ENCODE results near the gene ZBTB44. TPM values are rescaled to one million over a fixed set of nuclear protein-coding genes. Genes with fewer than 3 reads are reported as not detected.

ZBTB44 gene
- total RNA-seq, 4 donors from 2014 or later: 23.1 to 76.7 (median 33.0) TPM

- Histone ChIP-seq H3K4me3 (no peak overlapping the region), H3K36me3 (no peaks in the 10 kb centered on the region), H3K27me3 (no peaks in the 10 kb centered on the region), H3K4me1 (no peaks in the 10 kb centered on the region), H3K27ac (no peak overlapping the region), H3K9me3 (no peaks in the 10 kb centered on the region)
- intact Hi-C loops (cut with DNase I): no loop called here
- 95 to 100% methylated on average over 1 of the region's 1 CpG for WGBS, 2 donors
- no peak for TF ChIP-seq POLR2A (IDR thresholded peaks at IDR 0.05)
- TF ChIP-seq, protein P1, sequence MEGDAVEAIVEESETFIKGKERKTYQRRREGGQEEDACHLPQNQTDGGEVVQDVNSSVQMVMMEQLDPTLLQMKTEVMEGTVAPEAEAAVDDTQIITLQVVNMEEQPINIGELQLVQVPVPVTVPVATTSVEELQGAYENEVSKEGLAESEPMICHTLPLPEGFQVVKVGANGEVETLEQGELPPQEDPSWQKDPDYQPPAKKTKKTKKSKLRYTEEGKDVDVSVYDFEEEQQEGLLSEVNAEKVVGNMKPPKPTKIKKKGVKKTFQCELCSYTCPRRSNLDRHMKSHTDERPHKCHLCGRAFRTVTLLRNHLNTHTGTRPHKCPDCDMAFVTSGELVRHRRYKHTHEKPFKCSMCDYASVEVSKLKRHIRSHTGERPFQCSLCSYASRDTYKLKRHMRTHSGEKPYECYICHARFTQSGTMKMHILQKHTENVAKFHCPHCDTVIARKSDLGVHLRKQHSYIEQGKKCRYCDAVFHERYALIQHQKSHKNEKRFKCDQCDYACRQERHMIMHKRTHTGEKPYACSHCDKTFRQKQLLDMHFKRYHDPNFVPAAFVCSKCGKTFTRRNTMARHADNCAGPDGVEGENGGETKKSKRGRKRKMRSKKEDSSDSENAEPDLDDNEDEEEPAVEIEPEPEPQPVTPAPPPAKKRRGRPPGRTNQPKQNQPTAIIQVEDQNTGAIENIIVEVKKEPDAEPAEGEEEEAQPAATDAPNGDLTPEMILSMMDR (IDR thresholded peaks at IDR 0.05): no peak
- no peak for DNase-seq
Measured at GRCh38 chr11:130278745-130279144, 36.0 kb downstream of the ZBTB44 start.

DNA sequence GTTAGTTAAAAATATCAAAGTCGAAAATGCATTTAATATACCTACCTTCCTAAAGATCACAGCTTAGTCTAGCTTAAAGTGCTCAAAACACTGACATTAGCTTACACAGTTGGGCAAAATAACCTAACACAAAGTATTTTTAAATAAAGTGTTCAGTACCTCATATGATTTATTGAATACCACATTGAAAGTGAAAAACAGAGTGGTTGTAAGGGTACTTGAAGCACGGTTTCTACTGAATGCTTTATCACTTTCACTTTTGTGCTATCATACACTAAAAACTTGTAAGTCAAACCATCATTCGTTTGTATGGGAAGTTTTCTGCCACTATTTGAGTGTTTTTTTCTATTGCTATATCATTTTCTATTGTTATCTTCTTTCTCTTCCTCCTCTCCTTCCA lies 36.6 kb downstream of the ZBTB44 start:
- H3K27ac ChIP-seq: no peak overlapping the region
- no peak overlapping the region for H3K4me3 ChIP-seq
- no peaks in the 10 kb centered on the region for H3K27me3 ChIP-seq
- no peaks in the 10 kb centered on the region for H3K36me3 ChIP-seq
- DNase-seq: no peak
- H3K9me3 ChIP-seq: no peaks in the 10 kb centered on the region
- intact Hi-C loops (cut with DNase I): no loop called here
- H3K4me1 ChIP-seq: no peaks in the 10 kb centered on the region
- 85 to 90% methylated on average over 3 of the region's 3 CpGs for WGBS, 2 donors
- TF ChIP-seq, protein P1 (IDR thresholded peaks at IDR 0.05): no peak

GRCh38 chr11:130272336-130272735 lies 42.4 kb downstream of the ZBTB44 start:
- H3K9me3 ChIP-seq: no peaks in the 10 kb centered on the region

GRCh38 chr11:130269326-130269943 lies 45.3 kb downstream of the ZBTB44 start:
- WGBS, 2 donors: 35 to 49% methylated on average over 1 of the region's 1 CpG
- Histone ChIP-seq H3K36me3 (peaks cover 0 to 41% (median 4%) of the 10 kb centered on the region in 3 donors), H3K4me1 (no peaks in the 10 kb centered on the region), H3K9me3 (no peaks in the 10 kb centered on the region), H3K4me3 (no peak overlapping the region), H3K27me3 (no peaks in the 10 kb centered on the region), H3K27ac (no peak overlapping the region)
- no peak for DNase-seq
- intact Hi-C loops (cut with DNase I): no loop called here
- TF ChIP-seq, protein P1 (IDR thresholded peaks at IDR 0.05): no peak
- no peak for TF ChIP-seq POLR2A (IDR thresholded peaks at IDR 0.05)

More at GRCh38 chr11:130272336-130272735, 42.4 kb downstream of the ZBTB44 start:
- H3K27me3 ChIP-seq: no peaks in the 10 kb centered on the region
- H3K36me3 ChIP-seq: peaks cover 0 to 17% (median 4%) of the 10 kb centered on the region in 3 donors
- H3K4me1 ChIP-seq: no peaks in the 10 kb centered on the region
- H3K27ac ChIP-seq: no peak overlapping the region
- no peak overlapping the region for H3K4me3 ChIP-seq
- WGBS, 2 donors: 75 to 92% methylated on average over 2 of the region's 2 CpGs
- intact Hi-C loops (cut with DNase I): no loop called here
- no peak for TF ChIP-seq POLR2A (IDR thresholded peaks at IDR 0.05)
- TF ChIP-seq, protein P1 (IDR thresholded peaks at IDR 0.05): no peak
- no peak for DNase-seq

DNA sequence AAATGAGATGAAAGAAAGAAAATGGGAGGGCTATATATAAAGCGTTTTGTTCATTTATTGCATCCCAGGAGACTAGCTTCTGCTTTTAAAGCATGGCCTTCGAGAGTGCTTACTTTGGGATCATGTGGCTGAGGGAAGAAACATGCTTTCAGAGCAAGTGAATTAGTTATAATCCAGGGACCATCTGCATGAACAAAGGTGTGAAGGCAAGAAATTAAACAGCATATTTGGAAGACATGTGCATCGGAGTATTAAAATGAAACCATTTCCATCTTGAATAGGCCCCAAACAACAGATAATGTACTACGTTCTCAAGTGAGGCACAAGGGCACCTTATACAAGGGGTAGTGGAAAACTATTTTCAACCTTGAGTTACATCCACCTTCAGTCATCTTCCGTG lies 51.4 kb downstream of the ZBTB44 start:
- Histone ChIP-seq H3K27me3 (no peaks in the 10 kb centered on the region), H3K4me3 (no peak overlapping the region), H3K36me3 (peaks cover 0 to 82% (median 0%) of the 10 kb centered on the region in 3 donors), H3K4me1 (no peaks in the 10 kb centered on the region), H3K9me3 (no peaks in the 10 kb centered on the region), H3K27ac (no peak overlapping the region)
- intact Hi-C loops (cut with DNase I): no loop called here
- WGBS, 2 donors: 84 to 89% methylated on average over 5 of the region's 5 CpGs
- no peak for DNase-seq
- no peak for TF ChIP-seq POLR2A (IDR thresholded peaks at IDR 0.05)
- TF ChIP-seq, protein P1 (IDR thresholded peaks at IDR 0.05): no peak

Data from esophagus squamous epithelium (tissue), 5 donors.